ENCODE results near the gene FAM120AOS.

DNA sequence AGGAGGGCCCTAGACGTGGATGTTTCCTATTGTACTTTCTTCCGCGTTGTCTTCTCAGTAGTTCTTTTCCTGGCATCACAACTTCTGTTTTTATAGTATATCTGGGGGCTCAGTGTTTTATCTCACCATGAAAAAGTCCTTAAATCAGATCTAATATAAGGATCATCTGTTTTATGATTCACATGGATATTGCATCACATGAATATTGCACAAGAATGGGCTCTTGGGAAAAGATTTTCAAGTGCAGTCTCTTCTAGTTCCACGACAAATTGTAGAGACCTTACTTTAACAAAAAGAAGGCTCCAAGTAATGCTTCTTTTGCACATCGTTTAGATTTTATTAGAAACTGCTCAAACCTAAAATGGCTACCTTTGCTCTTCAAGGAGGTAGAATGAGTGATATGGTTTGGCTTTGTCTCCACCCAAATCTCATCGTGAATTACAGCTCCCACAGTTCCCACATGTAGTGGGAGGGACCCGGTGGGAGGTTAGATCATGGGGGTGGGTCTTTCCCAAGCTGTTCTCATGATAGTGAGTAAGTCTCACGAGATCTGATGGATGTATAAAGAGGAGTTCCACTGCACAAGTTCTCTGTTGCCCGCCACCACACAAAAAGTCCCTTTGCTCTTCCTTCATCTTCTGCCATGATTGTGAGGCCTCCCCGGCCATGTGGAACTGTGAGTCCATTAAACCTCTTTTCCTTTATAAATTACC lies 55.6 kb downstream of the FAM120AOS start:
- TF ChIP-seq EZH2 (IDR thresholded peaks at IDR 0.05; ENCODE audit: insufficient read depth, poor library complexity, severe bottlenecking) (no peak), EZH2phosphoT487 (IDR thresholded peaks at IDR 0.05; ENCODE audit: insufficient read depth, low read depth) (no peak)
